K562 (cell line): ENCODE measurements around the gene WFIKKN1. TPM values are rescaled to one million over a fixed set of nuclear protein-coding genes. Genes with fewer than 3 reads are reported as not detected.
A peak's percentile ranks its signal among the peaks of the same experiment; 100 is the strongest.

ENCODE experiments used
- ELF2 ChIP-seq: fragments of 250-450 bp; sonication (Bioruptor Pico); IDR thresholded peaks from 2 replicates; pipeline ENCODE4 v1.5.0; 2021; ENCODE audit warnings: mild to moderate bottlenecking
- HBP1 ChIP-seq: fragments of 450-650 bp; formaldehyde crosslinking; IDR thresholded peaks from 2 replicates; pipeline ENCODE4 v1.4.0; 2022; ENCODE audit warnings: missing genetic modification characterization
- HEY1 ChIP-seq: fragments of 250-450 bp; sonication (Bioruptor Pico); IDR thresholded peaks from 2 replicates; pipeline ENCODE4 v1.5.0; 2020; ENCODE audit warnings: mild to moderate bottlenecking, moderate library complexity, borderline replicate concordance
- ID3 ChIP-seq, 2 experiments: fragments of 250-450 bp in 1 of 2; fragments of 450-650 bp in 1 of 2; sonication (Bioruptor Pico) in 1 of 2; IDR thresholded peaks; 2 replicates each; pipeline versions ENCODE4 v1.6.1 to v1.8.0; 2016 to 2021; ENCODE audit warnings: mild to moderate bottlenecking in 2 of 2, moderate library complexity in 2 of 2, missing compliant biosample characterization in 1 of 2, missing genetic modification characterization in 1 of 2
- KAT7 ChIP-seq: sonication (generic); formaldehyde crosslinking; IDR thresholded peaks from 2 replicates; pipeline ENCODE4 v1.8.0; 2022; ENCODE audit warnings: missing genetic modification reagents, mild to moderate bottlenecking, borderline replicate concordance
- MED1 ChIP-seq: sonication (generic); formaldehyde crosslinking; IDR thresholded peaks from 2 replicates; pipeline ENCODE4 v1.8.1; 2023; ENCODE audit warnings: missing genetic modification reagents, borderline replicate concordance
- MLX ChIP-seq, 2 experiments: fragments of 450-650 bp in 1 of 2; sonication (generic) in 1 of 2; formaldehyde crosslinking; conservative IDR thresholded peaks; 2 replicates each; pipeline versions ENCODE4 v1.4.0 to v1.8.1; 2020 to 2022; ENCODE audit warnings: mild to moderate bottlenecking in 1 of 2, missing genetic modification reagents in 1 of 2
- NR4A1 ChIP-seq, 2 experiments: fragments of 250-450 bp in 1 of 2; fragments of 450-650 bp in 1 of 2; sonication (Bioruptor Pico) in 1 of 2; IDR thresholded peaks; 2 replicates each; pipeline versions ENCODE4 v1.4.0 to v1.6.1; 2016 to 2020; ENCODE audit warnings: mild to moderate bottlenecking in 2 of 2, missing compliant biosample characterization in 1 of 2, missing genetic modification characterization in 1 of 2, moderate library complexity in 1 of 2
- POLR2B ChIP-seq: fragments of 450-650 bp; IDR thresholded peaks from 2 replicates; pipeline ENCODE4 v1.6.1; 2018; ENCODE audit warnings: low read depth; ENCODE audit not compliant: partially characterized antibody
- TEAD4 ChIP-seq, 2 experiments: sonication (generic) in 1 of 2; formaldehyde crosslinking in 1 of 2; IDR thresholded peaks; 2 replicates each; pipeline versions ENCODE4 v1.6.1 to v1.8.0; 2012 to 2022; ENCODE audit warnings: borderline replicate concordance in 1 of 2, inconsistent platforms in 1 of 2, low read length in 1 of 2, mild to moderate bottlenecking in 1 of 2, missing genetic modification reagents in 1 of 2
- THAP7 ChIP-seq: fragments of 250-450 bp; sonication (Bioruptor Pico); IDR thresholded peaks from 2 replicates; pipeline ENCODE4 v1.5.0; 2021
- TSHZ1 ChIP-seq: fragments of 250-450 bp; sonication (Bioruptor Pico); IDR thresholded peaks from 2 replicates; pipeline ENCODE4 v1.4.0; 2020; ENCODE audit warnings: mild to moderate bottlenecking, moderate library complexity
- YBX1 ChIP-seq: fragments of 450-650 bp; IDR thresholded peaks from 2 replicates; pipeline ENCODE4 v1.7.1; 2016; ENCODE audit warnings: mild to moderate bottlenecking
- ZNF263 ChIP-seq: sonication (generic); formaldehyde crosslinking; IDR thresholded peaks from 2 replicates; pipeline ENCODE4 v1.8.0; 2022; ENCODE audit warnings: mild to moderate bottlenecking, missing genetic modification reagents, borderline replicate concordance
- ZNF311 ChIP-seq: fragments of 250-450 bp; sonication (Bioruptor Pico); IDR thresholded peaks from 2 replicates; pipeline ENCODE4 v1.4.0; 2020; ENCODE audit warnings: mild to moderate bottlenecking, moderate library complexity
- ZNF57 ChIP-seq: fragments of 450-650 bp; formaldehyde crosslinking; IDR thresholded peaks from 2 replicates; pipeline ENCODE4 v1.4.0; 2020; ENCODE audit warnings: mild to moderate bottlenecking, moderate library complexity
- ZNF766 ChIP-seq: fragments of 200-800 bp; sonication (Bioruptor generic); conservative IDR thresholded peaks from 2 replicates; pipeline ENCODE4 v1.6.1; 2016; ENCODE audit warnings: missing genetic modification characterization, missing compliant biosample characterization
- polyA plus RNA-seq, 8 experiments: library from polyadenylated mRNA; depleted of rRNA in 4 of 8; stranded (reverse) in 5 of 8; unstranded in 3 of 8; fragments of >200 nt; fragmentation: Nextera tagmentation in 2 of 8; fragmentation: Illumina TruSeq in 1 of 8; extraction: Ambion mirVana in 2 of 8; extraction: Trizol in 1 of 8; gene quantifications; 2 replicates each; pipeline versions ENCODE4 v1.2.1 to v1.2.3, GENCODE V29; 2011 to 2014; ENCODE audit warnings: inconsistent platforms in 1 of 8, missing spikeins in 1 of 8
- total RNA-seq, 7 experiments: library from RNA; depleted of rRNA in 6 of 7; stranded (reverse); fragments of >200 nt in 6 of 7; fragmentation: Illumina TruSeq in 2 of 7; extraction: Trizol in 2 of 7; gene quantifications; 2 replicates each; pipeline versions ENCODE4 v1.2.1 to v1.2.3, GENCODE V29; 2011 to 2021; ENCODE audit warnings: low replicate concordance in 1 of 7

WFIKKN1 gene
- total and polyA plus RNA-seq, 9 of the 15 experiments (the other 6 are each of a cell fraction or from before 2014, with no cell fraction given), result 0.14 to 1.1 (median 0.50) TPM; not detected in 4

- TF ChIP-seq TEAD4 (IDR thresholded peaks at IDR 0.05; ENCODE audit: low read length), result no peak
- TF ChIP-seq TEAD4 (CRISPR knock-in tag; IDR thresholded peaks at IDR 0.05; ENCODE audit: borderline replicate concordance), result no peak; the same call in none of the 2 replicates
- peak; percentile 19; the same call in 1 of the 2 replicates for TF ChIP-seq ZNF57 (CRISPR knock-in tag)
- TF ChIP-seq POLR2B, result peak; percentile 48
- TF ChIP-seq HEY1 (CRISPR knock-in tag), result no peak
- TF ChIP-seq ELF2 (CRISPR knock-in tag), result peak; percentile 18; the same call in 1 of the 2 replicates
- no peak for TF ChIP-seq MED1
- no peak for TF ChIP-seq ZNF766
- TF ChIP-seq MLX (CRISPR knock-in tag; conservative IDR thresholded peaks at IDR 0.05), result no peak
- no peak for TF ChIP-seq YBX1
- no peak for TF ChIP-seq ID3 (CRISPR knock-in tag; IDR thresholded peaks at IDR 0.05)
- TF ChIP-seq ID3 (tag; IDR thresholded peaks at IDR 0.05), result no peak
- TF ChIP-seq TSHZ1 (CRISPR knock-in tag), result no peak
- no peak for TF ChIP-seq ZNF263
- TF ChIP-seq HBP1 (CRISPR knock-in tag), result peak; percentile 78; the same call in 1 of the 2 replicates
- no peak; the same call in 1 of the 2 replicates for TF ChIP-seq THAP7
- no peak for TF ChIP-seq KAT7 (CRISPR knock-in tag)
- TF ChIP-seq ZNF311 (CRISPR knock-in tag), result no peak
- TF ChIP-seq NR4A1 (CRISPR knock-in tag; IDR thresholded peaks at IDR 0.05), result peak; percentile 59; the same call in 1 of the 2 replicates
- TF ChIP-seq NR4A1 (tag; IDR thresholded peaks at IDR 0.05), result no peak
These were observed 52.7 kb downstream of the WFIKKN1 start (continued) for GRCh38 chr16:683396-684070.
